K562 (cell line): ENCODE data around the gene PARD3B. TPM values are rescaled to one million over a fixed set of nuclear protein-coding genes. Genes with fewer than 3 reads are reported as not detected.

Experiments
- ATAC-seq: fragments of 200-7000 bp; cut with Tn5 transposase; 3 replicates; pipeline ENCODE4 v1.9.1; 2020; ENCODE audit warnings: moderate library complexity
- BruUV-seq: library from RNA; stranded (reverse); fragments of 400-500 nt; replicated peaks from 2 replicates; lab custom pipeline; 2021; lab: Mats Ljungman, UMichigan
- CTCF ChIA-PET: fragments of 300-600 bp; formaldehyde crosslinking; extraction: SDS; loops from one replicate; lab custom pipeline; 2021; ENCODE audit warnings: low intra/inter-chr PET ratio; lab: Yijun Ruan, JAX
- POLR2A ChIA-PET: fragments of 300-600, 350-650 bp; sonication (Branson Sonifier 250); formaldehyde crosslinking; extraction: SDS; loops from one replicate; lab custom pipeline; 2021; ENCODE audit warnings: antibody characterized with exemption, inconsistent platforms; lab: Yijun Ruan, JAX
- DNase-seq, 4 experiments: peaks; one replicate each; pipeline versions ENCODE4 v3.0.0 to v3.0.0-alpha.2; 2011 to 2018; ENCODE audit warnings: low spot score in 3 of 4, mixed read lengths in 3 of 4; ENCODE audit errors: extremely low read depth in 1 of 4
- FAIRE-seq: peaks from 2 replicates; lab custom pipeline; 2011; peaks lifted over from hg19 to GRCh38; lab: Jason Lieb, UNC
- H2AFZ ChIP-seq: 2 replicates; pipeline ENCODE4 v1.6.0; 2011; ENCODE audit warnings: low read depth, low read length, control low read depth, inconsistent platforms
- H3K27ac ChIP-seq: fragments of 200-600 bp; 3 replicates; pipeline ENCODE4 v1.8.0; 2011; ENCODE audit warnings: low read depth, mild to moderate bottlenecking, control low read depth, inconsistent platforms, low read length, moderate library complexity, mixed read lengths; ENCODE audit errors: extremely low read depth
- H3K27me3 ChIP-seq, 2 experiments: fragments of 300-600 bp in 1 of 2; 2 replicates in 1 of 2; 3 replicates in 1 of 2; pipeline versions ENCODE4 v1.6.0 to v1.8.0; 2011; ENCODE audit warnings: inconsistent platforms in 2 of 2, low read length in 2 of 2, mild to moderate bottlenecking in 1 of 2, mixed read lengths in 1 of 2, moderate library complexity in 1 of 2; ENCODE audit not compliant: control insufficient read depth in 2 of 2, insufficient read depth in 2 of 2
- H3K36me3 ChIP-seq: fragments of 300-600 bp; 3 replicates; pipeline ENCODE4 v1.8.0; 2011; ENCODE audit warnings: mild to moderate bottlenecking, low read length, inconsistent platforms; ENCODE audit not compliant: control insufficient read depth, insufficient read depth
- H3K4me1 ChIP-seq, 2 experiments: fragments of 200-600 bp in 1 of 2; replicated peaks in 1 of 2; 2 replicates in 1 of 2; 3 replicates in 1 of 2; pipeline versions ENCODE4 v1.5.1 to v1.8.0; 2011; ENCODE audit warnings: inconsistent platforms in 2 of 2, low read length in 2 of 2, mild to moderate bottlenecking in 1 of 2, mixed read lengths in 1 of 2, moderate library complexity in 1 of 2; ENCODE audit not compliant: control insufficient read depth in 2 of 2, insufficient read depth in 2 of 2
- H3K4me2 ChIP-seq: 2 replicates; pipeline ENCODE4 v1.6.1; 2011; ENCODE audit warnings: low read length, control low read depth, inconsistent platforms, mixed read lengths; ENCODE audit not compliant: insufficient read depth
- H3K4me3 ChIP-seq: fragments of 200-600 bp; sonication (generic), shearing (Covaris generic); 2 replicates; pipeline ENCODE4 v1.5.1; 2016; ENCODE audit warnings: control low read depth, inconsistent platforms
- H3K79me2 ChIP-seq: fragments of 200-600 bp; 3 replicates; pipeline ENCODE4 v1.8.0; 2011; ENCODE audit warnings: low read length, inconsistent platforms; ENCODE audit not compliant: control insufficient read depth, insufficient read depth
- H3K9ac ChIP-seq, 2 experiments: 2 replicates each; pipeline versions ENCODE4 v1.6.0 to v1.6.1; 2011; ENCODE audit warnings: low read depth in 2 of 2, low read length in 2 of 2, control low read depth in 1 of 2, inconsistent platforms in 1 of 2, mild to moderate bottlenecking in 1 of 2, mixed read lengths in 1 of 2; ENCODE audit not compliant: insufficient read depth in 1 of 2
- H3K9me1 ChIP-seq: one replicate; pipeline ENCODE4 v1.6.0; 2011; ENCODE audit warnings: inconsistent platforms, mild to moderate bottlenecking, low read length, moderate library complexity; ENCODE audit not compliant: control insufficient read depth, insufficient read depth
- H3K9me3 ChIP-seq: replicated peaks from 2 replicates; pipeline ENCODE4 v1.5.1; 2011; ENCODE audit warnings: low read depth, low read length, inconsistent platforms; ENCODE audit not compliant: control insufficient read depth, insufficient read depth
- H4K20me1 ChIP-seq: replicated peaks from 2 replicates; pipeline ENCODE4 v1.6.1; 2011; ENCODE audit warnings: low read length, inconsistent platforms, mixed read lengths; ENCODE audit not compliant: control insufficient read depth, insufficient read depth
- ARHGAP35 ChIP-seq: fragments of 450-650 bp; IDR thresholded peaks from 2 replicates; pipeline ENCODE4 v1.6.1; 2018; ENCODE audit not compliant: partially characterized antibody
- HNRNPK ChIP-seq: fragments of 200-400 bp; formaldehyde crosslinking; IDR thresholded peaks from one replicate; pipeline ENCODE4 v1.6.1; 2018; ENCODE audit warnings: mild to moderate bottlenecking, low read depth, low read length; ENCODE audit not compliant: poor library complexity, severe bottlenecking
- KAT2B ChIP-seq: IDR thresholded peaks from one replicate; pipeline ENCODE4 v1.6.1; 2012; ENCODE audit warnings: low read depth, mild to moderate bottlenecking, control low read depth, inconsistent platforms, low read length, moderate library complexity
- KLF6 ChIP-seq: fragments of 250-450 bp; sonication (Bioruptor Pico); IDR thresholded peaks from 2 replicates; pipeline ENCODE4 v1.4.0; 2020; ENCODE audit warnings: mild to moderate bottlenecking, moderate library complexity, borderline replicate concordance
- LARP7 ChIP-seq: fragments of 450-650 bp; IDR thresholded peaks from 2 replicates; pipeline ENCODE4 v1.6.1; 2016
- NCOR1 ChIP-seq: fragments of 450-650 bp; IDR thresholded peaks from 2 replicates; pipeline ENCODE4 v1.6.1; 2016; ENCODE audit warnings: mild to moderate bottlenecking, moderate library complexity
- NONO ChIP-seq, 2 experiments: fragments of 200-400 bp in 1 of 2; fragments of 450-650 bp in 1 of 2; formaldehyde crosslinking in 1 of 2; IDR thresholded peaks; 2 replicates each; pipeline ENCODE4 v1.6.1; 2017; ENCODE audit warnings: low read depth in 2 of 2, mild to moderate bottlenecking in 2 of 2, moderate library complexity in 2 of 2, low read length in 1 of 2
- RUNX1 ChIP-seq: sonication (generic); IDR thresholded peaks from 2 replicates; pipeline ENCODE4 v1.6.1; 2016; ENCODE audit warnings: antibody characterized with exemption, low read depth
- SETDB1 ChIP-seq: IDR thresholded peaks from one replicate; pipeline ENCODE4 v1.6.1; 2012; ENCODE audit warnings: low read length, control low read depth, inconsistent platforms
- SP2 ChIP-seq: IDR thresholded peaks from 2 replicates; pipeline ENCODE4 v1.6.1; 2011; ENCODE audit warnings: mild to moderate bottlenecking, low read depth, low read length, moderate library complexity; ENCODE audit not compliant: poor library complexity, severe bottlenecking; ENCODE audit errors: extremely low read depth
- ZFP91 ChIP-seq: sonication (generic); formaldehyde crosslinking; IDR thresholded peaks from 2 replicates; pipeline ENCODE4 v1.8.0; 2022; ENCODE audit warnings: mild to moderate bottlenecking, missing genetic modification reagents
- ZKSCAN3 ChIP-seq: fragments of 250-450 bp; sonication (Bioruptor Pico); IDR thresholded peaks from 2 replicates; pipeline ENCODE4 v1.4.0; 2020
- ZNF699 ChIP-seq: fragments of 250-450 bp; sonication (Bioruptor Pico); IDR thresholded peaks from 2 replicates; pipeline ENCODE4 v1.8.0; 2021; ENCODE audit warnings: mild to moderate bottlenecking, moderate library complexity; ENCODE audit not compliant: insufficient replicate concordance
- WGBS: fragments of 100-300 bp; shearing (Covaris generic); methylation state at CpG from one replicate; pipeline ENCODE4 v1.1.6; 2016; ENCODE audit warnings: low coverage, mixed read lengths; ENCODE audit not compliant: insufficient coverage; ENCODE audit errors: missing lambda C conversion rate; 5-methylcytosine and 5-hydroxymethylcytosine counted together
- in situ Hi-C: fragments of 300-500 bp; cut with MboI; formaldehyde crosslinking; loops from 4 replicates; pipeline ENCODE4 v1.15.0; 2018; ENCODE audit warnings: inconsistent platforms, mixed read lengths
- intact Hi-C: fragments of 100-400 bp; cut with micrococcal nuclease; formaldehyde crosslinking; loops from 2 replicates; pipeline ENCODE4 v1.14.2; 2022
- polyA plus RNA-seq, 8 experiments: library from polyadenylated mRNA; depleted of rRNA in 4 of 8; stranded (reverse) in 5 of 8; unstranded in 3 of 8; fragments of >200 nt; fragmentation: Nextera tagmentation in 2 of 8; fragmentation: Illumina TruSeq in 1 of 8; extraction: Ambion mirVana in 2 of 8; extraction: Trizol in 1 of 8; gene quantifications; 2 replicates each; pipeline versions ENCODE4 v1.2.1 to v1.2.3, GENCODE V29; 2011 to 2014; ENCODE audit warnings: inconsistent platforms in 1 of 8, missing spikeins in 1 of 8
- total RNA-seq, 7 experiments: library from RNA; depleted of rRNA in 6 of 7; stranded (reverse); fragments of >200 nt in 6 of 7; fragmentation: Illumina TruSeq in 2 of 7; extraction: Trizol in 2 of 7; gene quantifications; 2 replicates each; pipeline versions ENCODE4 v1.2.1 to v1.2.3, GENCODE V29; 2011 to 2021; ENCODE audit warnings: low replicate concordance in 1 of 7
- TF ChIP-seq, protein P1 (sequence below), 2 experiments: fragments of 200-800 bp in 1 of 2; sonication (Bioruptor generic) in 1 of 2; sonication (generic) in 1 of 2; formaldehyde crosslinking in 1 of 2; IDR thresholded peaks in 1 of 2; conservative IDR thresholded peaks in 1 of 2; 2 replicates each; pipeline versions ENCODE4 v1.5.0 to v1.6.1; 2016 to 2020; ENCODE audit warnings: missing compliant biosample characterization in 1 of 2, missing genetic modification characterization in 1 of 2, missing genetic modification reagents in 1 of 2

PARD3B gene
- total and polyA plus RNA-seq, 9 of the 15 experiments (the other 6 are each of a cell fraction or from before 2014, with no cell fraction given), result 0.15 to 3.0 (median 1.1) TPM

DNA sequence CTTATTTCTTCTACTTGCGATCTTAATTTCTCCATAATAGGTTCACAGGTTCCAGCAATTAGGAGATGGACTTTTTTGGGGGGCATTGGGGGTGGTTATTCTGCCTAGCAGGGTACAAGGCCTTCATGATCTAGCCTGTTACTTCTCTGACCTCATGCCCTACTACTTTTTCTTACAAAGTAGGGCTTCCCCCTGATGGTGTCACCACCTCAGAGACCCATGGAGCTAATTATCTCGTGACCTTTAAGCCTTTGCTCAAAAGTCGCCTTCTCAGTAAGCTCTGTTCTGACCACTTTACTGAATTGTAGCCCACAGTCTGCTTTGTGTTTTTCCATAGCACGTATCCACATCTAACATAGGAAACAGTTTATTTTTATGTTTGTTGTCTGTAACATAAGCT is 458.0 kb downstream of the PARD3B start:
- no peak for FAIRE-seq
- H2AFZ ChIP-seq, result no peak overlapping the region
- 26% methylated on average over 4 of the region's 4 CpGs for WGBS
- no peaks in the 10 kb centered on the region for H3K27me3 ChIP-seq
- H3K79me2 ChIP-seq, result no peaks in the 10 kb centered on the region
- intact Hi-C loops (no loop called here), in situ Hi-C loops (no loop called here)
- H4K20me1 ChIP-seq, result no peaks in the 10 kb centered on the region
- no peaks in the 10 kb centered on the region for H3K36me3 ChIP-seq
- no peak for ATAC-seq
- TF ChIP-seq KAT2B, result no peak
- no peak for TF ChIP-seq KLF6 (CRISPR knock-in tag)
- ChIA-PET POLR2A (no interaction called here), CTCF (no interaction called here)
- no peaks in the 10 kb centered on the region; a peak in 1 of 5 replicates for H3K4me1 ChIP-seq
- BruUV-seq, result no TSS peak
- no peak overlapping the region for H3K4me3 ChIP-seq
- H3K27ac ChIP-seq, result no peak overlapping the region
- H3K9me1 ChIP-seq, result no peaks in the 10 kb centered on the region
- no peaks in the 10 kb centered on the region for H3K9me3 ChIP-seq
- no peak overlapping the region for H3K4me2 ChIP-seq
- H3K9ac ChIP-seq, result no peak overlapping the region
- DNase-seq, result no peak

DNA sequence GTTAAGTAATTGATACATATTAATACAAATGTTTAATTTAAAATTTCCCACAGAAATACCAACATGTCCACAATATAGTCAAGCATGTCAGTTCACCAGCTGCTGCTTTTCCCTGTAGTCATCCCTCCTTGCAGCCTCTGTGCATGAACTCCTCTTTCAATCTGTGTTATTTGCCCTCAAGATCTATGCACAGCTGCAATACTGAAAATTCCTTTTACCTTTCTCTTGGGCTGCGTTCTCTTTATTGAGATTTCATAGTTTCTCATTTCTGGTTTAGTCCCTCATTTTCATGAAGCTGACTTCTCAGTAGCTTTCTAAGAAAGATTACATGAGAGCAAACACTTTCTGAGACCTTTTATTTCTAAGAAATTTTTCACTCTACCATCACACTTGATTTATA is 464.9 kb downstream of the PARD3B start:
- Histone ChIP-seq H3K27me3 (no peaks in the 10 kb centered on the region), H3K4me1 (no peaks in the 10 kb centered on the region; a peak in 2 of 5 replicates), H3K9ac (no peak overlapping the region), H3K27ac (no peak overlapping the region), H3K4me2 (no peak overlapping the region), H3K36me3 (no peaks in the 10 kb centered on the region), H2AFZ (no peak overlapping the region), H3K9me1 (no peaks in the 10 kb centered on the region), H4K20me1 (no peaks in the 10 kb centered on the region), H3K79me2 (no peaks in the 10 kb centered on the region), H3K9me3 (no peaks in the 10 kb centered on the region), H3K4me3 (no peak overlapping the region)
- in situ Hi-C loops, result no loop called here
- no peak for DNase-seq
- ChIA-PET POLR2A (interaction anchor here (1.4 kb wide), 1 partner anchor 9 kb away, joined by 3 read pairs; no protein-coding TSS in a partner anchor), CTCF (no interaction called here)
- no TSS peak for BruUV-seq
- WGBS, result 0% methylated on average over 1 of the region's 1 CpG
- ATAC-seq, result no peak
- no peak for FAIRE-seq
- intact Hi-C loops, result no loop called here
- TF ChIP-seq LARP7 (no peak), SETDB1 (no peak), NONO (IDR thresholded peaks at IDR 0.05; ENCODE audit: low read depth in 2 of 2, low read length in 1 of 2) (no peak), HNRNPK (no peak), ZFP91 (CRISPR knock-in tag) (no peak), SP2 (no peak), ZKSCAN3 (CRISPR knock-in tag) (no peak), NCOR1 (no peak), ZNF699 (CRISPR knock-in tag) (no peak), RUNX1 (no peak), ARHGAP35 (no peak)
- TF ChIP-seq, protein P1, sequence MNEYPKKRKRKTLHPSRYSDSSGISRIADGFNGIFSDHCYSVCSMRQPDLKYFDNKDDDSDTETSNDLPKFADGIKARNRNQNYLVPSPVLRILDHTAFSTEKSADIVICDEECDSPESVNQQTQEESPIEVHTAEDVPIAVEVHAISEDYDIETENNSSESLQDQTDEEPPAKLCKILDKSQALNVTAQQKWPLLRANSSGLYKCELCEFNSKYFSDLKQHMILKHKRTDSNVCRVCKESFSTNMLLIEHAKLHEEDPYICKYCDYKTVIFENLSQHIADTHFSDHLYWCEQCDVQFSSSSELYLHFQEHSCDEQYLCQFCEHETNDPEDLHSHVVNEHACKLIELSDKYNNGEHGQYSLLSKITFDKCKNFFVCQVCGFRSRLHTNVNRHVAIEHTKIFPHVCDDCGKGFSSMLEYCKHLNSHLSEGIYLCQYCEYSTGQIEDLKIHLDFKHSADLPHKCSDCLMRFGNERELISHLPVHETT (CRISPR knock-in tag; conservative IDR thresholded peaks at IDR 0.05 in 1 of 2, IDR thresholded peaks at IDR 0.05 in 1 of 2), result no peak
